GM21723 (cell line): ENCODE data around the gene ACER1.
"Not testable (repeated sequence)": the region's sequence is repeated elsewhere in the genome, so short reads cannot be mapped to it uniquely, and the experiment has no call there.

Experiments used
- ATAC-seq: cut with Tn5 transposase; IDR thresholded peaks from one replicate; pipeline ENCODE4 v1.9.1; 2021; ENCODE audit warnings: mild to moderate bottlenecking, moderate library complexity; ENCODE audit not compliant: unreplicated experiment

The ACER1 gene

DNA sequence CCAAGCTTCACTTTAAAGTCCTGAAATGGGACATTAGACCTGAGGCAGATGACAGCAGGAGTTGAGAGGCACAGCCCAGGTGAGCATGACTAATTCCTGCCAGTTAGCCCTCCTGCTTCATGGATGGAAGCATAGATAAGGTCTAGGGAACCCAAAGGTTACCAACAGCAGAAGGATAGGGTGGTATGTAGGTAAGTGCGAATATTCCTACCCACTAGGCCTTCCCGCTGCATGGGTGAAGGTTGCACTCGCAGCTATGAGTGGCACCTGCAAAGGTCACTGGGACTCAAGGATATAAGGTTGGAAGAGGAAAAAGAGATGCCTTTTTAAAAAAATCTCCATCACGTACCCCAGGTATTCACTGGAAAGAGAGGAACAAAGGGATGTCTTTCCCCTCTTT, 41.4 kb downstream of the ACER1 start:
- ATAC-seq: no peak

GRCh38 chr19:6288737-6289136, 44.7 kb downstream of the ACER1 start:
- ATAC-seq: no peak

DNA sequence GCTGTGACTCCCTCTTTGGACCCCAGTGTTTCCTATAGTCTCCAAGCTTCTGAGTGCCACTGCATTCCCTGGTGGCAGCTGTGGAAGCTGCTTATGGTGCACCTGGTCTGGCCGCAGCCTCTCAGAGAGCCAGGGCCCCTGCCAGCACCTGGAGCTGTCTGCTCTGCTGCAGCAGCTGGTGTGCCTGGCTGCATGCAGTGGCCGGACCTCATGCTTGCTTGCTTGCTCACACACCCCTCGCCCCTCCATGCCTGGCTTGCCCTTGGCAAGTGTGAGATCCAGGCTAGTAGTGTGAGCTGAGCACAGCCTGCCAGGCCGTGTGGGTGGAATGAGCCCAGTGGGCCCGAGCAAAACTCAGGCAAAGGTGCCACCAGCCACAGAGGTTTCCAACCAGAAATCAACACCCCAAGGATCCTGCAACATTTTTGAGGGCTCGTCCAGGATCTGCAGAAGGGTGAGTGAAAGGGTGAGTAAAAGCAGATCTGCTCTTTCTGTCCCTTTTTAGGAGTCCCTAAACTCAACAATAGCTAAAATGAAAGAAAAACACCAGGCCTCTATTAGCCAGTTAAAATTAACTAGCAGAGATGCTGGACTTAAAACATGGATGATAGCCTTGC, 46.0 kb downstream of the ACER1 start:
- ATAC-seq: no peak

DNA sequence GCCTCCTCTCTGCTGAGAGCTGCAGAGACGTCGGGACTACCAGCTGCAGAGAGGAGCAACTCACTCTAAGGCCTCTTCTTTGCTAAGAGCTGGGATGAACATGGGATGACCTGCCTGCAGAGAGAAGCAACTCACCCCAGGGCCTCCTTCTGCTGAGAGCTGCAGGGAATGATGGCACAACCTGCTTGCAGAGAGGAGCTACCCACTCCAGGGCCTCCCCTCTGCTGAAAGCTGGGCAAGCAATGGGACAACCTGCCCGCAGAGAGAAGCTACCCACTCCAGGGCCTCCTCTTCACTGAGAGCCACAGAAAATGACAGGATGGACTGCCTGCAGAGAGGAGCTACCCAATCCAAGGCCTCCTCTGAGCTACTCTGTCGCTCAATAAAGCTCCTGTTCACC, 46.7 kb downstream of the ACER1 start:
- no peak for ATAC-seq

DNA sequence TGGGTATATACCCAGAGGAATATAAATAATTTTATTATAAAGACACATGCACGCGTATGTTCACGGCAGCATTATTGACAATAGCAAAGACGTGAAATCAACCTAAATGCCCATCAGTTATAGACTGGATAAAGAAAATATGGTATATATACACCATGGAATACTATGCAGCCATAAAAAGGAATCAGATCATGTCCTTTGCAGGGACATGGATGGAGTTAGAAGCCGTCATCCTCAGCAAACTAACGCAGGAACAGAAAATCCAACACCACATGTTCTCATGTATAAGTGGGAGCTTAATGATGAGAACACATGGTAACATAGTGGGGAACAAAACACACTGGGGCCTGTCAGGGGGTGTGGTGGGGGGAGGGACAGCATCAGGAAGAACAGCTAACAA, 51.0 kb downstream of the ACER1 start:
- not testable (repeated sequence) for ATAC-seq

DNA sequence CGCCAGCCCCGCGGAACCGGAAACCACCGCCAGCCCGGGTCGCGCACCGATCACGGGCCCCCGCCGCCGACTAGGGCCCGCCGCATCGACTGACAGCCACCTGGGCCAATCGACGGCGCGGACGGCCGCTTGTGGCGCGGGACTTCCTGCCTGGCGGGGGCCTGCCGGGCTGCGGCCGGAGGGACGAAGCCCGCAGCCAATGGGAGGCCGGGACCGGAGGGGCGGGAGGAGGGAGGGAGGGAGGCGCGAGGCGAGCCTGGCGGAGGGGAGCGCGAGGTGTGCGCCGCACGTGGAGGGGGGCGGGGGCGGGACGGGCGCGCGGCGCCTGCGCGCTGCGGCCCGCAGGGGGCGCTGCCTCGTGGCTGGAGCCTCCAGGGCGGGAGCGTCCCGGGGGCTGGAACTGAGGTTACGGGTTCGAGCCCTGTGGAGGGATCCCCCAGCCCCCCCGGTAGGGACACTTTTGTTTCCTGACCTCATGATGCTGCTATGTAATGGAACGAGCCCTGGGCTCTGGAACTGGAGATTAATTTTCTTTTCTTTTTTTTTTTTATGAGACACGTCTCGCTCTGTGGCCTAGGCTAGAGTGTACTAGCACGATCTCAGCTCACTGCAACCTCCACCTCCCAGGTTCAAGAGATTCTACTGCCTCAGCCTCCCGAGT, 53.4 kb downstream of the ACER1 start, which contains the start of gene MLLT1:
MLLT1 (minus strand) TSS at position 45 of the 661 bp plus-strand sequence. CDS start 191 bp downstream, outside the sequence.
- peak; percentile 81 for ATAC-seq

GRCh38 chr19:6279620-6279930, 53.8 kb downstream of the ACER1 start:
- peak; percentile 34 for ATAC-seq

DNA sequence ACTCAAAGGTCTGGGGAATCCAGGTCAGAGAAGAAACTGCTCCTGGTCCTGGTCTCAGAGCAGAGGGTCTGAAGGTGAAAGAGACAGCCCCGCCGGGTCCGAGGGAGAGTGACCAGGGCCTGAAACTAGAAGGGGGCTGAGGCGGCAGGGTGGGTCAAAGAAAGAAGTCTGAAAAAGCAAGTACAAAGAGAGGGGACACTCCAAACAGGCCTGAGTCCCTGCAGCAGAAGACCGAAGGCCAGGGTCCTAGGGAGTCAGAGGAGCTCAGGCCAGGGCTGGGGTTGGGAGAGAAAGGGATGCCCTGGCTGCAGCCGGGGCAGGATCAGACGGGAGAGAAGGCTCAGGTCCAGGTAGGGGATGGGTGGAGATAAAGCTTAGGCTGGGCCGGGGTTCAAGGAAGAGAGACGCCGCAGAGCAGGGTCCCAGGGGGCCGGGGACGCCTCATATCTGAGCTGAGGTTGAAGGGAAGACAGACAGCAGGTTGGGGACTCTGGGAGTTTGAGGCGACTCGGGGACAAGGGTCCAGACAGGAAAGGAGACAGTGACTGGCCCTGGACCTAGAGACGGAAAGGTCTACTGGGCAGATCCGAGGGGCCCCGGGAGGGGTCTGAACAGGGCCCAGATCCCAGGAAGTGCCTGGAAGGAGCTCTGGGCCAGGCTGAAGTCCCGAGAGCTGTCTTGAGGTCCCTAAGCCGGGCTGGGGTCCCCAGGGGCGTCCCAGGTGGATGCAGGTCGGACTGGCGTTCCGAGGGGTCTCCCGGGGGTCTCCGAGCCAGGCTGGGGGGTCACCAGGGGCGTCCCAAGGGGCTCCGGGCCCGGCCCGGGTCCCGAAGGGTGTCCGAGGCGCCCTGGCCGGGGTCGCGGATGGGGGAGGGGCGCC, 54.4 kb downstream of the ACER1 start:
- no peak for ATAC-seq

DNA sequence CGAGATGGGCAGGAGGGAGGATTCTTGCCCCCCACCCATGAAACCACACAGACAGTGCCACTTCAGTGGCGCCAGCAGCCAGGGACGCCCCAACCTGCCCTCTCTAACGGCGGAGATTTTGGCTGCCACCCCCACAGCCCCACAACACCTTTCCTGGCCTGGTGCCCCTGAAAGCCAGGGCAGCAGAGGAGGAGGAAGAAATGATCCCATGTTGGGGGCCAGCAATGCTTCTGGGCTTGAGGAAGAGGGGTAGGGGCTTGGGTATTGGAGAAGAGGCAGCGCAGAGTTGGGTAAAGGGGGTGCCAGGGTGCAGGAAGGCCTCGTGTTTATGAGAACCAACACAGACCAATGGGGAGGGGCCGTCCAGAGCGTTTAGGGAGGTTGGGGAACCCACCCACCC, 55.4 kb downstream of the ACER1 start:
- no peak for ATAC-seq

DNA sequence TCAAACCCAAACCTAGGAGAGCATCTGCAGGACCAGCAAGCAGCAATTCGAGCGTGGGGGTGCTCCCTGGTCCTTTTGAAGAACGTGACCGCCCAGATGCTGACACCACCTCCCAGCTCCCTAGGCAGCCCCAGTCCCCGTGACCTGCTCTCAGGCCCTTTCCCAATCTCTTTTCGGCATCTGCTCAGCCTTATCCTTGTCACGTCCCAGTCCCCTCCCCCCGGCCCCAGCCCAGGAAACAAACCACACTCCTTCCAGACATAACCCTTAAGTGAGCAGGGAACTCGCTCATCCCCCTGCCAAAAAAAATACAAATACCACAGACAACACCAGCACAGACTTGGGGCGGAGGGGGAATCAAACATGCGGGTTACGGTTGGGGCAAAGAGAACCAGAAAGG, 57.0 kb downstream of the ACER1 start:
- no peak for ATAC-seq

GRCh38 chr19:6275170-6275744, 58.2 kb downstream of the ACER1 start:
- ATAC-seq: no peak

DNA sequence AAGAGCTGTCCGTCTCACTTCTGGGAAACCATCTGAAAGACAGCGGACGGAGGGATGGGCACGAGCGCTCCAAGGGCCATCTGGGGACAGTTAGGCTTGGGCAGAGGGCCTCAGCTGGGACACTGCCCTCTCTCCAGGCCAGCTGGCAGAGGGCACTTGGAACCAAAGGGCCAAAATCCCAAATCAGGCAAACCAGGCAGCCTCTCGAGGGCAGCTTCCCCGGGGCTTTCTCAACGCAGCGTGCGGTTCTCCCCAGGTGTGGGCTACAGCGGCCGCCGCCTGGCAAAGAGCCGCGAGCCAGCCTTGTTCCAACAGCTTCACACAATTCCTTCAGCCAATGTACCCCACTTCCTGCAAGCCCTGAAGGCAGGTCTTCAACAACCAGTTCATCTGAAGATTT, 58.7 kb downstream of the ACER1 start:
- no peak for ATAC-seq

- no peak for ATAC-seq
Measured at GRCh38 chr19:6273701-6274601, 59.5 kb downstream of the ACER1 start.

DNA sequence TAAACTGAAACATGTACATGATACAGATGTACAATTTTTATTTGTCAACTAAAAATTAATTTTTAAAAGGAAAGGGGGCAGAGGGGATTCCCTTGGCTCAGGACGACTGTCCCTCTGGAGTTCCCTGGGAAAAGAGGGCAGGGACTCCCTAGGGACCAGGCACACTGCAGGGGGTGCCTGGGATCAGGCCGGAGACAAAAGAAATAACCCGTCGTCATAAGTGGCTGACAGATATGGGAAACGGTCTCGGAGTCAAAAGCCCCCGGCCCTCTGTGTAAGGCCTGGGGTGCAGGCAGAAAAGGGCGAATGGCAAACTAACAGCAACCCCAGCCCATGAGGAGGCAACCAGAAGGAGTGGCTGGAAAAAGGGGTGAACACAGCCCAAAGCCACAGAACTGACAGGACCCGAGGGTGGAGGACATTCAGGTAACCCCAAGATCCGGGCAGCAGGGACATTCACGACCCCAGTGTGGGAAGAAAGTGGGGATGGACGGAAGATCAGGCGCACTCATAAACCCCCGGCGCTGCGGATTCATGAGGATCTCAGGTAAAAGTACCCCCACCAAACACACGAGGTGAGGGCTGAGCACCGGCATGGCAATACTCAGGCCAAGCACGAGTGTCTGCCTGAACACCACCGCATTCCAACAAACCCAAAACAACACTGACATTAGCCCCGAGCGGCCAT, 60.4 kb downstream of the ACER1 start:
- ATAC-seq: no peak

- no peak for ATAC-seq
Measured at GRCh38 chr19:6272411-6272791, 61.0 kb downstream of the ACER1 start.

DNA sequence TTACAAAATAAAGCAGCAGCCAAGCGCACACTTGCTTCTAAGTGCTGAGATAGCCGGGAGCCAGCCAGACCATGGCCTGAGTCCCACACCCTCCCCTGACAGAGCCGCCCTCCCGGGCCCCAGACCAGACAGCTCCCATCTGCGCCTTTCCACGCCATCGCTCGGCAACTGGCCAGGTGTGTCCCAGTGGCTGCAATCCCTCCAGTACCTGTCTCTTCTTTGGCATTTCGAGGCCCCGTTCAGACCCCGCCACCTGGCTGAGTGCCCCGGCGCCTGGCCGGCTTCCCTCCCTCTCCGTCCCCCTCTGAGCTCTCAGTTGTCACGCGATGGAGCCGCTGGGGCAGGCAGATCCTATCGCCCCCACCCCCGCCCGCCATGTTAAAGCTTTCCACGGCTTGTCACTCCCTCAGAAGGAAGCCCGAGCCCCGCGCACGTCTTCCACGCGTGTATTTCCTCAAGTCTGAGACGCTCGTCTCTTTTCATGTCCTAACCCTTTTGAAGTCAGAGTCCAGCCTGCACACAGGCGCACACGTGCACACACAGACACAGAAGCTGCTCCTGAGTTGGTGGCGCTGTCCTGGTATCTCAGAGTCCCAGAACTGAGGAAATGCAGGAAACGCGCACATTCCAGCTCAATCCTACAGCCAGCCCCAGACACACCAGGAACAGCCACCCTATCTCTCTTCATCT, 61.5 kb downstream of the ACER1 start:
- ATAC-seq: no peak

GRCh38 chr19:6271251-6271650, 62.2 kb downstream of the ACER1 start:
- no peak for ATAC-seq

DNA sequence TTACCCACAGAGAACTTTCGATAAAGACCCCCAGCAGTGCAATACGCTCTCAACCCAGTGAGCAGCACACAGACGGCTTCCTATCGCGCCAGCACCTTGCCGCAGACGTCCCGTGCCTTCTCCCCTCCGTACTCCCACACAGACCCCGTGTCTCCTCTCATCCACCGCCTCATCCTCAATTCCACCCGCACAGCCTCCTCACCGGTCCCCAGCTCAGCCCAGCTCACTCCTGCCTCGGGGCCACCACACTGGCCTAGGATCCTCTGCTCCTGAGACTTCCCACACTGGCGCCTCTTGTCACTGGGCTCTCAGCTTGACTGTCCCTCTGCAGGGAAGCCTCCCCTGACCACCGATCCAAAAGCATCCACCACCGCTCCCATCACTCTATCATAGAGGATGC, 62.6 kb downstream of the ACER1 start:
- no peak for ATAC-seq

GRCh38 chr19:6270076-6270745, 63.2 kb downstream of the ACER1 start:
- ATAC-seq: no peak
